Activated naive CD8-positive, alpha-beta T cell (primary cell): Measurements from ENCODE around the gene NFILZ.
"Not testable (repeated sequence)": the region's sequence is repeated elsewhere in the genome, so short reads cannot be mapped to it uniquely, and the experiment has no call there.

Experiments used
- H3K27ac Mint-ChIP-seq: one replicate; pipeline ENCODE4 v1.8.0; 2021; ENCODE audit warnings: mixed read lengths
- H3K27me3 Mint-ChIP-seq: one replicate; pipeline ENCODE4 v1.8.0; 2021; ENCODE audit warnings: mixed read lengths
- H3K36me3 Mint-ChIP-seq: one replicate; pipeline ENCODE4 v1.8.0; 2021; ENCODE audit warnings: mixed read lengths
- H3K4me1 Mint-ChIP-seq: one replicate; pipeline ENCODE4 v1.8.0; 2021; ENCODE audit warnings: low read depth, mixed read lengths
- H3K4me3 Mint-ChIP-seq: one replicate; pipeline ENCODE4 v1.8.0; 2021; ENCODE audit warnings: mild to moderate bottlenecking, mixed read lengths
- H3K9me3 Mint-ChIP-seq: one replicate; pipeline ENCODE4 v1.8.0; 2021; ENCODE audit warnings: low read depth, mixed read lengths

Gene NFILZ

DNA sequence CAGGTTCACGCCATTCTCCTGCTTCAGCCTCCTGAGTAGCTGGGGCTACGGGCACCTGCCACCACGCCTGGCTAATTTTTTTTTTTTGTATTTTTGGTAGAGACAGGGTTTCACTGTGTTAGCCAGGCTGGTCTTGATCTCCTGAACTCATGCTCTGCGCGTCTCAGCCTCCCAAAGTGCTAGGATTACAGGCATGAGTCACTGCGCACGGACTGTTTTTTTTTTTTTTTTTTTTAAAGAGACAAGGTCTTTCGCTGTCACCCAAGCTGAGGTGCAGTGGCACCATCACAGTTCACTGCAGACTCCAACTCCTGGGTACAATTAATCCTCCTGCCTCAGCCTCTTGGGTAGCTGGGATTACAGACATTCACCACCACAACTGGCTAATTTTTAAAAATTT is 11.7 kb upstream of the NFILZ start:
- H3K4me1 Mint-ChIP-seq: peaks cover 7% of the 10 kb centered on the region
- no peaks in the 10 kb centered on the region for H3K36me3 Mint-ChIP-seq
- no peak overlapping the region for H3K27ac Mint-ChIP-seq
- H3K27me3 Mint-ChIP-seq: no peaks in the 10 kb centered on the region
- H3K9me3 Mint-ChIP-seq: no peaks in the 10 kb centered on the region
- no peak overlapping the region for H3K4me3 Mint-ChIP-seq

DNA sequence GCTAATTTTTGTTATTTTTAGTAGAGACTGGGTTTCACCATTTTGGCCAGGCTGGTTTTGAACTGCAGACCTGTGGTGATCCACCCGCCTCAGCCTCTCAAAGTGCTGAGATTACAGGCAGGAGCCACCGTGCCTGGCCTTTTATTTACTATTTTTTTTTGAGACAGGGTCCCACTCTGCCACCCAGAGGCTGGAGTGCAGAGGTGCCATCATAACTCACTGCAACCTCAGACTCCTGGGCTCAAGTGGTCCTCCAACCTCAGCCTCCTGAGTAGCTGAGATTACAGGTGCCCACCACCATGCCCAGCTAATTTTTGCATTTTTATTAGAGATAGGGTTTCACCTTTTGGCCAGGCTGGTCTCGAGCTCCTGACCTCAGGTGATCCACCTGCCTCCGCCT is 7.5 kb upstream of the NFILZ start:
- not testable (repeated sequence) for H3K27ac Mint-ChIP-seq, H3K4me1 Mint-ChIP-seq, H3K4me3 Mint-ChIP-seq, H3K36me3 Mint-ChIP-seq, H3K9me3 Mint-ChIP-seq, H3K27me3 Mint-ChIP-seq

DNA sequence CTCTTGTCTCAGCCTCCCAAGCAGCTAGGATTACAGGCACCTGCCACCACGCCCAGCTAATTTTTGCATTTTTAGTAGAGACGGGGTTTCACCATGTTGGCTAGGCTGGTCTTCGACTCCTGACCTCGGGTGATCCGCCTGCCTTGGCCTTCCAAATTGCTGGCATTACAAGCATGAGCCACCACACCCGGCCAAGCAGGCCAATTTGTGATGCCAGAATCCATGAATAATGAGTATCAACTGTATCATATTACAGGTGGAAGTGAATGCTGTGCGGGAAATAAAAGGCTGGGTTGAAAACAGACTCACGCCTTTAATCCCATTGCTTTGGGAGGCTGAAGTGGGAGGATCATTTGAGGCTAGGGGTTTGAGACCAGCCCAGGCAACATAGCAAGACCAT is 3.6 kb upstream of the NFILZ start:
- no peak overlapping the region for H3K27ac Mint-ChIP-seq
- H3K27me3 Mint-ChIP-seq: no peaks in the 10 kb centered on the region
- H3K9me3 Mint-ChIP-seq: no peaks in the 10 kb centered on the region
- H3K4me1 Mint-ChIP-seq: no peaks in the 10 kb centered on the region
- no peaks in the 10 kb centered on the region for H3K36me3 Mint-ChIP-seq
- no peak overlapping the region for H3K4me3 Mint-ChIP-seq

DNA sequence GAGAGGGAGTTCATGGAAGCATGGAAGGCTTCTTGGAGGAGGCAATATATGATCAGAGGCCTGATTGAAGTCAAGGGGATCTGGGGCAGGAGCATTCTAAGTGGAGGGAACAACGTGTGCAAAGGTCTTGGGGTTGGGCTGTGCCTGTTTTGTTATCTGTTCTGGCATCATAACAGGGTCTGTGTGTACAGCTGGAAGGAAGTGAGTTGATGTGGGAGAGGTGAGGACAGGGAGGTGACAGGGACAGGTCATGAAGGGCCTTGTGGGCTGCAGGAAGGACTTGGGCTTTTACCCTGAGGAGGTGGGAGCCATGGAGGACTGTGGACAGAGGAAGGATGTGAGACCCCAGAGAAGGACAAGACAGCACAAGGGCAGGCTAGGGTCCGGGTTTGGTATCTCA is 1.2 kb upstream of the NFILZ start:
- Mint-ChIP-seq H3K27ac (no peak overlapping the region), H3K27me3 (no peaks in the 10 kb centered on the region)

DNA sequence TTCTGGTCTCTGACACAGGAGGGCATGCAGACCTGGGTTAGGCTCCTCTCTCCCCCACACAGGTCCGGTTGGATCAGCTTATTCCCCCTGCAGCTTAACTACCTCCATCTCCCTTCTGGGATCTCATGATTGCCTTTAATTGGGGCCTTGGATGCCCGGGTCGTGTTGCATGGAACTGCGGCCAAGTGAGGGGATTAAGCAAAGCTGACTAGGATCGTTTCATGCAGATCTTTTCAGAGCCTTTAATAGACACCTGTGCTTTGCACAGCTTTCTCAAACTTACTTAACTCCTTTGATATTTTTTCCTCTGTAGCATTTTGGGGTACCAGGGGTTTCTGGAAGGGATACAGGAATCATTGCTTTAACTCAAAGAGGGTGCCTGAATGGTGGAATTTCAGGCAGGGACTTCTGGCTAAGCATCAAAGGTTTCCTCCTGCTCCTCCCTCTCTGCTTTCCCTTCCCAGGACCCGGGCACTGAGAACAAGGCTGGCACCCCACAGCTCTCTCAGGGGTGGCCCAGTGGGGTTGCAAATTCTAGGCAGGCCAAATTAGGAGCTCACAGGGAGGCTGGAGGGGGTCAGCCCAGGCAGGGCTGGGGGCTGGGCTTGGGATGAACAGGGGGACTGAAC is 477 bp downstream of the NFILZ start:
- Mint-ChIP-seq H3K27ac (no peak overlapping the region), H3K36me3 (no peaks in the 10 kb centered on the region), H3K4me3 (no peak overlapping the region), H3K4me1 (peaks cover 2% of the 10 kb centered on the region), H3K27me3 (no peaks in the 10 kb centered on the region), H3K9me3 (no peaks in the 10 kb centered on the region)

More for the DNA sequence above, 1.2 kb upstream of the NFILZ start:
- Mint-ChIP-seq H3K9me3 (no peaks in the 10 kb centered on the region), H3K36me3 (no peaks in the 10 kb centered on the region), H3K4me3 (no peak overlapping the region), H3K4me1 (peaks cover 2% of the 10 kb centered on the region)

DNA sequence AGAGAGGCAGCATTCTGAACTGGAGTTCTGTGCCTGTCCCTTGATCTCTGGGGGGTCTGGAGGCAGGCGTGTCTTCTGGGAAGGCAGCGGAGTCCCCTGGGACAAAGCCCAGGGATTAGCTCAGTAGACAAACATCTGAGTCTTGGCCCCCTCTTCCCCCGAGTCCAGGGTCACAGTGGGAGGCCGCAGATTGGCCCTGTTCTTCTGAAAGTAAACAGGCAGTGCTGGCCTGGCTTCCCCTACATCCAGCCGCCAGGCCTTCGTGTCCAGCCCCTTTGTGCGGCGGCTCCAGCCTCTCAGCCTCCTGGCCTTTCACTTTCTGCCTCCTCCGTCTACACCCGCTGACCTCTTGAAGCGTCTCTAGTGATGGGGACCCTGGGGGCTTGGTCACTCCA is 989 bp downstream of the NFILZ start:
- Mint-ChIP-seq H3K27ac (no peak overlapping the region), H3K4me3 (no peak overlapping the region), H3K27me3 (no peaks in the 10 kb centered on the region), H3K9me3 (no peaks in the 10 kb centered on the region), H3K4me1 (peaks cover 2% of the 10 kb centered on the region), H3K36me3 (no peaks in the 10 kb centered on the region)

DNA sequence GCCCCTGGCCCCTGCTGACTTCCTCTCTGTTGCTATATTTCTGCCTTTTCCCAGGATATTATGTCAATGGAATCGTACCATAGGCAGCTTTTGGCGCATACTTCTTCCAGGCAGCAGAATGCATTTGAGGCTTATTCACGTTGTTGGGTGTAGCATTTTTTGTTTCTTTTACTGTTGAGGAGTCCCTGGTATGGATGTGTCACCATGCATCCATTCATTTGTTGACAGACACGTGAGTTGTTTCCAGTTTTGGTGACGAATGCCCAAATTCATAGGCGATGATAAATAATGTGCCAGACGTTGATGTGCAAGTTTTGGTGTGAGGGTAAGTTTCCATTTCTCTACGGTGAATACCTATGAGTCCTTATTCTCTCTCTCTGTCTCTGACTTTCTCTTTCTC is 5.0 kb downstream of the NFILZ start:
- Mint-ChIP-seq H3K9me3 (no peaks in the 10 kb centered on the region), H3K27me3 (peaks cover 4% of the 10 kb centered on the region), H3K27ac (no peak overlapping the region), H3K36me3 (no peaks in the 10 kb centered on the region), H3K4me1 (peaks cover 2% of the 10 kb centered on the region), H3K4me3 (no peak overlapping the region)

DNA sequence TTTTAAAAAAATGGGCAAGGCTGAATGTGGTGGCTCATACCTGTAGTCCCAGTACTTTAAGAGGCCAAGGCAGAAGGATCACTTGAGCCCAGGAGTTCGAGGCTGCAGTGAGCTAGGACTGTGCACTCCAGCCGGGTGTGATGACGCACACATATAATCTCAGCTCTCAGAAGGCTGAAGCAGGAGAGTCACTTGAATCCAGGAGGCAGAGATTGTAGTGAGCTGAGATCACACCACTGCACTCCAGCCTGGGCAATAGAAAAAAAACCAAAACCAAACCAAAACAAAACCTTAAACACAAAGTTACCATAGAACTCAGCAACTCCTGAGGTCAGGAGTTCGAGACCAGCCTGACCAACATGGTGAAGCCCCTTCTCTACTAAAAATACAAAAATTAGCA is 6.6 kb downstream of the NFILZ start:
- not testable (repeated sequence) for H3K36me3 Mint-ChIP-seq, H3K4me3 Mint-ChIP-seq, H3K9me3 Mint-ChIP-seq, H3K27me3 Mint-ChIP-seq, H3K4me1 Mint-ChIP-seq, H3K27ac Mint-ChIP-seq

DNA sequence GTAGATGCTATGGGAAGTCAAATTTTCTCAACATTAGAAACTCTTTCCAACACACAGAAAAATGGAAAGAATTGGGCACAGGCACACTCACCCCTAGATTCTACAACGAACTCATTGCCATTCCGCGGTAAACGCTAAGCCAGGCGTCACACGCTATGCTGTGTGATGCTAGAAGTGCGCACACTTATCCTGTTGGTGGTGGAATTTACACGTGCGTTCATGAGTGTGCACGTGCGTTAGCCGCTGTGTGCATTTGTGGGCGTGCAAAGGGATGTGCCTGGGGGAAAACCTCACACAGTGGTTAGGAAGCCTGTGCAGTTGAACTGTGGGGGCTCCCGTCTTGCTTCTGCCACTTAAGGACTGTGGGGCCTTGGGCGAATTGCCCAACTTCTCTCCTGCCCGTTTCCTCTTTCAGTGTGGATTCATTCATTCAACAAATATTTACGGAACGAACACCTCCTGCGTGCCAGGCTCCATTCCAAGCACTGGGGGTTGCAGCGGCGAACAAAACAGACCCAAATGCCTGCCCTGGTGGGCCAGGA is 7.7 kb downstream of the NFILZ start:
- H3K27me3 Mint-ChIP-seq: peaks cover 6% of the 10 kb centered on the region
- H3K4me1 Mint-ChIP-seq: peaks cover 5% of the 10 kb centered on the region
- H3K36me3 Mint-ChIP-seq: no peaks in the 10 kb centered on the region
- H3K27ac Mint-ChIP-seq: no peak overlapping the region
- no peaks in the 10 kb centered on the region for H3K9me3 Mint-ChIP-seq
- no peak overlapping the region for H3K4me3 Mint-ChIP-seq

DNA sequence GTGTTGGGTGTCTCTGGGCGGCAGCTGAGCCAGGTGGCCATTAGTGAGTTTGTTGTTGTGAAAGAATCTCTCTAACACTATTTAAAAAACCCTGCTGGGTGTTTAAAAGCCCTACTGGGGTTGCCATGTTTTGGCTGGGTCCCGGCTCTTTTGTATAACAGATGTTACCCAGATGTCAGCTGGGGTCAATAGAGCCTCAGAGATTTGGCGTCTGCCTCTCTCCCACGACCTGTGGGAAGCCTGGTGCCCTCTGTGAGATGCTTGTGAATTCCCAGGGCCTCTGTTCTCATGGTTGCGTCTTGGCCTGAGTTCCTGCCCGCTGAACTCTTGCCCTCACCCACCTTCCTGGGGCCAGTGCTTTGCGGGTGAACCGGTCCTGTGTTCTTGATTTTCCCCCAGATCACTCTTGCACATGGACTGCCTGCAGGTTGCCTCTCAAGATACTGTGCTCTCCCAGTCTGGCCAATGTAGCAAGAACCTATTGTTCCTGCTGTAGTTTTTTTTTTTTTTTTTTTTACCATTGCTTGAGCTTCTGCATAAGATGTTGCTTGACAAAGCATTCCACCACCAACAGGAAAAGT is 9.5 kb downstream of the NFILZ start:
- Mint-ChIP-seq H3K27me3 (peaks cover 6% of the 10 kb centered on the region), H3K9me3 (no peaks in the 10 kb centered on the region), H3K4me1 (peaks cover 3% of the 10 kb centered on the region), H3K27ac (no peak overlapping the region), H3K36me3 (no peaks in the 10 kb centered on the region), H3K4me3 (no peak overlapping the region)

DNA sequence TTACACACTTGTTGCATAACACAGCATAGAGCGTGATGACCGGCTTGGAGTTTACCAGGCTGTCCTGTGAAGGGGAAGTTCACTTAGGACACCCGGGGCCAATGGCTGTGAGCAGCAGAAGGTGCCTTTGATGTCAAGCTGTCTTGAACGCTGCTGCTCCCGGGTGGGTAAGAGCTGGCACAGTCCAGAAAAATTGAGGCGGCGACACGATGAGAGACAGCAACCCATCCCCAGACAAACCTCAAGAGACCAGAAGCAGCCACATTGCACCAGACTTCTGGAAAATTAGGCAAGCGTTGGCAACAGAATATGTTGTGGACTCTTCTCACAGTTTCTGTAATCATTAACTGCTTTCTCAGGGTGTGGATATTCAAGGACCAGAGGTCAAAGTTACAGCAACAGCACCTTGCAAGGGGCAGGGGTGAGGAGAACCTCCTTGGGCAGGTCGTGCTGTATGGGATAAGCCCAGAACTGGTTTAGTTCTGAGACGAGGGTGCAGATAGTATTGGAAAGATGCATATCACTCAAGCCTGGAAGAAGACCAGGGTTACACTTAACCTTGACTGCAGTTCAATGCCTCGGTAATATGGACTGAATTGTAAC is 10.1 kb downstream of the NFILZ start:
- Mint-ChIP-seq H3K36me3 (no peaks in the 10 kb centered on the region), H3K27me3 (peaks cover 6% of the 10 kb centered on the region), H3K4me1 (peaks cover 3% of the 10 kb centered on the region), H3K4me3 (no peak overlapping the region), H3K9me3 (no peaks in the 10 kb centered on the region), H3K27ac (no peak overlapping the region)

DNA sequence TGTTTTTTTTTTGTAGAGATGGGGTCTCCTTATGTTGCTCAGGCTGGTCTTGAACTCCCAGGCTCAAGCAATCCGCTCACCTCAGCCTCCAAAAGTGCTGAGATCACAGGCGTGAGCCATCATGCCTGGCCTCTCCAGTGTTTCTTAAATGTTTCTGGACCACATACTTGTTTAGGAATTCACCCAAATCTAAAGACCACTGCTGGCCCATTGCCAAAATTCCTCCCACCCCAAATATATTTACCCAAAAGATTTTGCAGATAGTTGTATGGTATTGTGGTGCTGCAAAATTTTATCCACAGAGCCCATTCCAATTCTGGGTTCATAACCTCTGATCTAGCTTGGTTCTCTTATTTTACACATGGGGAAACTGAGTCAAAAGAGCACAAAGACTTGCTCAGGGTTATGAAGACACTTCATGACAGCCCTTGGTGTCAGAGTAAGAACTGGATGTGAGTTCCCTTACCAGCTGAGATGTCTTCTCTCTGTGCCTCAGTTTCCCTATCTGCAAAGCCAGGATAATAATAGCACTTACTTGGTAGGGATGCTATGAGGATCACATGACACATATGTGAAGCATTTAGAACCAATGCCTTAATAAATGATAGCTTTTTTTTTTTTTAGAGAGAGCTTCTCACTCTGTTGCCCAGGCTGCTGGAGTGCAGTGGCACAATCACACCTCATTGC is 10.9 kb downstream of the NFILZ start:
- Mint-ChIP-seq H3K36me3 (no peaks in the 10 kb centered on the region), H3K9me3 (no peaks in the 10 kb centered on the region), H3K4me1 (peaks cover 3% of the 10 kb centered on the region), H3K27ac (no peak overlapping the region), H3K27me3 (peaks cover 6% of the 10 kb centered on the region), H3K4me3 (no peak overlapping the region)

DNA sequence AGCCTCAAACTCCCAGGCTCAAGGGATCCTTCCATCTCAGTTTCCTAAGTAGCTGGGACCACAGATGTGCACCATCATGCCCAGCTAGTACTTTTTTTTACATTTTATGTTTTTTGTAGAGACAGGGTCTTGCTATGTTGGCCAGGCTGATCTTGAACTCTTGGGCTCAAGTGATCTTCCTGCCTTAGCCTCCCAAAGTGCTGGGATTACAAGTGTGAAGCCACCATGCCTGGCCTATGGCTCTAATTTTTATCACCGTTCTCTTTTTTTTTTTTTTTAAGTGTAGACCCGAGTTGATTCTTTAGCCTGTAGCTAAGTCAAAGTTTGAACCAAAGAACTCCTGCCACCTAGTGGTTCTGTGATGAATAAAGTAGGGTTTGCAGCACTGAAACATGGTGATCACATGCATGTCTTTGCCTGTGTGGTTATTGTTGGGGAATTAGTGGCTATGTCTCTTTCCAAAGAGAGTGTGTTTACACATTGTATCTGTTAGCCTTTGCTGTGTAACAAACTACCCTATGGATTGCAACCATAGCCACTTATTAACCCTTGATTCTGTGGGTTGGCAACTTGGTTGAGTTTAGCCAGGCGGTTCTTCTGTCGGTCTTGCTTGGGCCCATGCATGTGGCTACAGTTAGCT is 11.6 kb downstream of the NFILZ start:
- peaks cover 9% of the 10 kb centered on the region for H3K27me3 Mint-ChIP-seq
- no peak overlapping the region for H3K27ac Mint-ChIP-seq
- H3K4me3 Mint-ChIP-seq: no peak overlapping the region
- H3K36me3 Mint-ChIP-seq: no peaks in the 10 kb centered on the region
- peaks cover 3% of the 10 kb centered on the region for H3K4me1 Mint-ChIP-seq
- H3K9me3 Mint-ChIP-seq: no peaks in the 10 kb centered on the region

DNA sequence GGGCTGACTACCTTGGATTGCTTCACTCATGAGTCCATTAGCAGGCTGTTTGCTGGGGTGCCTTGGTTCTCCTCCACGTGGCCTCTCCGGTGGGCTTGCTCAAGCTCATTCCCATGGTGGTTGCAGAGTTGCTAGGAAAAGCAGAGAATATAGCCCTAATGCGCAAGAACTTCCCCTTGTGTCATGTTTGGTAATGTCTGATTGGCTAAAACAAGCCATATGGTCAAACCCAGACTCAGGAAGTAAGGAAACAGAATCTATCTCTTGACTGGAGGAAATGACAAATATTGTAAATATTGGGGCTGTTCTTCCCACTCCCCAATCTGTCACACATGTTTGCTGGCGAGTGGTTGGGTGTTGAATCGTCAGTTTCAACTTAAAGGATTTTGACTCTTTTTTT is 12.1 kb downstream of the NFILZ start:
- Mint-ChIP-seq H3K27me3 (peaks cover 9% of the 10 kb centered on the region), H3K27ac (no peak overlapping the region), H3K4me3 (no peak overlapping the region), H3K9me3 (no peaks in the 10 kb centered on the region), H3K4me1 (peaks cover 3% of the 10 kb centered on the region), H3K36me3 (no peaks in the 10 kb centered on the region)
